A673 (cell line): Measurements from ENCODE around the gene SAPCD1. TPM values are rescaled to one million over a fixed set of nuclear protein-coding genes. Genes with fewer than 3 reads are reported as not detected.

ENCODE experiments used
- BruUV-seq: library from RNA; stranded (reverse); fragments of 400-500 nt; replicated peaks from 2 replicates; lab custom pipeline; 2021; lab: Mats Ljungman, UMichigan
- CTCF ChIA-PET: fragments of 300-600 bp; sonication (Branson Sonifier 250); formaldehyde crosslinking; loops from one replicate; lab custom pipeline; 2022; ENCODE audit warnings: antibody characterized with exemption; lab: Charles Lee
- POLR2A ChIA-PET: fragments of 300-600 bp; sonication (Branson Sonifier 250); formaldehyde crosslinking; loops from one replicate; lab custom pipeline; 2022; ENCODE audit warnings: antibody characterized with exemption; ENCODE audit not compliant: low non-redundant PET; lab: Charles Lee
- DNase-seq: peaks from one replicate; pipeline ENCODE4 v3.0.0-alpha.2; 2015; ENCODE audit warnings: low spot score
- H3K27ac ChIP-seq: fragments of 200-600 bp; sonication (generic); 2 replicates; pipeline ENCODE4 v1.5.1; 2016; ENCODE audit warnings: mixed run types, low read depth, mild to moderate bottlenecking, mixed read lengths, antibody characterized with exemption, low read length; ENCODE audit not compliant: poor library complexity, severe bottlenecking
- H3K27me3 ChIP-seq: fragments of 200-600 bp; sonication (generic); replicated peaks from 2 replicates; pipeline ENCODE4 v1.6.1; 2017; ENCODE audit warnings: mixed run types, low read depth, mild to moderate bottlenecking, mixed read lengths, antibody characterized with exemption, low read length; ENCODE audit not compliant: insufficient read depth, poor library complexity
- H3K36me3 ChIP-seq: fragments of 200-600 bp; sonication (generic); 2 replicates; pipeline ENCODE4 v1.6.1; 2016; ENCODE audit warnings: mixed run types, mild to moderate bottlenecking, mixed read lengths, antibody characterized with exemption, low read length; ENCODE audit not compliant: insufficient read depth, poor library complexity, severe bottlenecking
- H3K4me1 ChIP-seq: fragments of 200-600 bp; sonication (generic); 2 replicates; pipeline ENCODE4 v1.6.1; 2017; ENCODE audit warnings: mixed run types, mild to moderate bottlenecking, mixed read lengths, antibody characterized with exemption, low read length; ENCODE audit not compliant: insufficient read depth, poor library complexity, severe bottlenecking
- H3K4me3 ChIP-seq: fragments of 200-600 bp; sonication (generic); 2 replicates; pipeline ENCODE4 v1.5.1; 2016; ENCODE audit warnings: low read depth, mixed run types, mild to moderate bottlenecking, mixed read lengths, low read length; ENCODE audit not compliant: poor library complexity, severe bottlenecking
- H3K9me3 ChIP-seq: fragments of 200-600 bp; sonication (generic); 2 replicates; pipeline ENCODE4 v1.6.1; 2016; ENCODE audit warnings: mixed run types, low read depth, mild to moderate bottlenecking, mixed read lengths, antibody characterized with exemption, low read length; ENCODE audit not compliant: poor library complexity, severe bottlenecking
- CTCF ChIP-seq: fragments of 300-800, 200-600 bp; sonication (generic); conservative IDR thresholded peaks from 2 replicates; pipeline ENCODE4 v1.5.1; 2017; ENCODE audit warnings: low read depth, mild to moderate bottlenecking, antibody characterized with exemption, low read length, moderate library complexity, mixed read lengths
- EZH2 ChIP-seq: fragments of 200-600 bp; sonication (generic); IDR thresholded peaks from 2 replicates; pipeline ENCODE4 v1.6.1; 2017; ENCODE audit warnings: borderline replicate concordance, low read depth, mild to moderate bottlenecking, mixed read lengths, antibody characterized with exemption, low read length; ENCODE audit not compliant: poor library complexity, severe bottlenecking
- intact Hi-C: fragments of 100-400 bp; cut with micrococcal nuclease; formaldehyde crosslinking; loops from one replicate; pipeline ENCODE4 v1.10.0; 2022; ENCODE audit not compliant: unreplicated experiment
- total RNA-seq: library from RNA; stranded (reverse); gene quantifications from 2 replicates; pipeline ENCODE4 v1.2.3, GENCODE V29; 2021

The SAPCD1 gene
- total RNA-seq, 1 experiment from 2014 or later: 9.9 TPM

GRCh38 chr6:31765910-31766794 is 3.7 kb downstream of the SAPCD1 start:
- no TSS peak for BruUV-seq
- DNase-seq: no peak
- intact Hi-C loops: no loop called here
- Histone ChIP-seq H3K4me1 (no peaks in the 10 kb centered on the region), H3K9me3 (no peaks in the 10 kb centered on the region), H3K4me3 (no peak overlapping the region), H3K36me3 (peaks cover 27% of the 10 kb centered on the region), H3K27me3 (no peaks in the 10 kb centered on the region), H3K27ac (no peak overlapping the region)
- POLR2A ChIA-PET: no interaction called here
- CTCF ChIA-PET: no interaction called here
- TF ChIP-seq EZH2: no peak
- TF ChIP-seq CTCF: no peak

DNA sequence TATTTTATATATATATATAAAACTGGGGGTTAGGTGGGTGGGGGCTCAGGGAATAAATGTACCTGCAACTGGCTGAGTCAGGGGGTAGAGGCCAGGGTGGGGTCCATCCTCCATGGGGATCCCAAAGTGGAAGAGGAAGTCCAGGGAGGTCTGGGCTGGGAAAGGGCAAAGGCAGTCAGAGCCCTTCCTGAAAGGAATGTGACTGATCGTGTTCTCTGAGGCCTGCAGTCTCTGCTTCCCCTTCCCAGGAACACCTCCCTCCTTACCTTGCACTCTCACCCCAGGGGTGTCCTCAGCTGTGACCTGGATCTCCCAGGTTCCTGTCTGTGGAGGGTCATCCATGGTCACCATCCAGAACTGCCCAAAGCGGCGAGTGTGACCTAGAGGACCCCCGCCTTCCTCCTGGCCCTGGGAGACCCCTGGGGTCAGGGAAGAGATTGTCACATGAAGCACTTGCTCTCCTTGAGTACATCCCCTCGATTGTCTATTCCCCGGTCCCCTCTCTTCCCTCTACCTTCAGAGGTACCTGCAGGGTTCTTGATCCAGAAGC is 4.7 kb downstream of the SAPCD1 start:
- TF ChIP-seq EZH2: no peak
- TF ChIP-seq CTCF: no peak
- ChIA-PET POLR2A (no interaction called here), CTCF (no interaction called here)
- Histone ChIP-seq H3K4me1 (no peaks in the 10 kb centered on the region), H3K27me3 (no peaks in the 10 kb centered on the region), H3K9me3 (no peaks in the 10 kb centered on the region), H3K27ac (no peak overlapping the region), H3K4me3 (no peak overlapping the region), H3K36me3 (peaks cover 17% of the 10 kb centered on the region)
- no TSS peak for BruUV-seq
- intact Hi-C loops: no loop called here
- DNase-seq: no peak

GRCh38 chr6:31768363-31769257 is 6.2 kb downstream of the SAPCD1 start:
- intact Hi-C loops: no loop called here
- no peak for DNase-seq
- POLR2A ChIA-PET: no interaction called here
- H3K9me3 ChIP-seq: no peaks in the 10 kb centered on the region
- no TSS peak for BruUV-seq
- no peak overlapping the region for H3K4me3 ChIP-seq
- CTCF ChIA-PET: no interaction called here
- no peaks in the 10 kb centered on the region for H3K4me1 ChIP-seq
- H3K27ac ChIP-seq: no peak overlapping the region
- peaks cover 4% of the 10 kb centered on the region for H3K36me3 ChIP-seq
- TF ChIP-seq EZH2: no peak
- no peak for TF ChIP-seq CTCF
- no peaks in the 10 kb centered on the region for H3K27me3 ChIP-seq
